Caco-2 (cell line): ENCODE measurements around the gene NFAT5. TPM values are rescaled to one million over a fixed set of nuclear protein-coding genes. Genes with fewer than 3 reads are reported as not detected.

Source experiments
- BruUV-seq: library from RNA; stranded (reverse); fragments of 400-500 nt; replicated peaks from 2 replicates; lab custom pipeline; 2021; lab: Mats Ljungman, UMichigan
- CTCF ChIA-PET: fragments of 300-600 bp; sonication (Branson Sonifier 250); formaldehyde crosslinking; loops from one replicate; lab custom pipeline; 2022; ENCODE audit warnings: antibody characterized with exemption; lab: Charles Lee
- POLR2A ChIA-PET: fragments of 300-600 bp; sonication (Branson Sonifier 250); formaldehyde crosslinking; loops from one replicate; lab custom pipeline; 2022; ENCODE audit warnings: antibody characterized with exemption; lab: Charles Lee
- DNase-seq, 2 experiments: peaks; one replicate each; pipeline versions ENCODE4 v3.0.0 to v3.0.0-alpha.2; 2020 to 2022
- H3K27me3 ChIP-seq: replicated peaks from 2 replicates; pipeline ENCODE4 v1.6.0; 2011; ENCODE audit warnings: low read length; ENCODE audit not compliant: control insufficient read depth, insufficient read depth
- H3K36me3 ChIP-seq: 2 replicates; pipeline ENCODE4 v1.5.1; 2011; ENCODE audit warnings: low read length; ENCODE audit not compliant: control insufficient read depth, insufficient read depth
- H3K4me1 ChIP-seq: fragments of 250-450 bp; sonication (Bioruptor Pico); 2 replicates; pipeline ENCODE4 v1.5.1; 2020; ENCODE audit warnings: mild to moderate bottlenecking
- H3K4me3 ChIP-seq: 2 replicates; pipeline ENCODE4 v1.5.1; 2011; ENCODE audit warnings: low read depth, mild to moderate bottlenecking, control low read depth, low read length
- H3K9me3 ChIP-seq: fragments of 250-450 bp; sonication (Bioruptor Pico); 2 replicates; pipeline ENCODE4 v1.5.1; 2020; ENCODE audit warnings: mild to moderate bottlenecking, moderate library complexity
- H3K27ac Mint-ChIP-seq: one replicate; pipeline ENCODE4 v1.8.0; 2022; ENCODE audit warnings: mixed read lengths; ENCODE audit not compliant: unreplicated experiment
- H3K27me3 Mint-ChIP-seq: one replicate; pipeline ENCODE4 v1.8.0; 2022; ENCODE audit warnings: mixed read lengths; ENCODE audit not compliant: insufficient read depth, unreplicated experiment
- H3K36me3 Mint-ChIP-seq: one replicate; pipeline ENCODE4 v1.8.0; 2022; ENCODE audit warnings: mild to moderate bottlenecking, mixed read lengths; ENCODE audit not compliant: insufficient read depth, unreplicated experiment
- H3K4me1 Mint-ChIP-seq: one replicate; pipeline ENCODE4 v1.8.0; 2022; ENCODE audit warnings: low read depth, mixed read lengths; ENCODE audit not compliant: unreplicated experiment
- H3K4me3 Mint-ChIP-seq: one replicate; pipeline ENCODE4 v1.8.0; 2022; ENCODE audit warnings: mild to moderate bottlenecking, moderate library complexity, mixed read lengths; ENCODE audit not compliant: unreplicated experiment
- H3K9me3 Mint-ChIP-seq: one replicate; pipeline ENCODE4 v1.8.0; 2022; ENCODE audit warnings: mixed read lengths; ENCODE audit not compliant: unreplicated experiment
- intact Hi-C: fragments of 100-400 bp; cut with micrococcal nuclease; formaldehyde crosslinking; loops from one replicate; pipeline ENCODE4 v1.10.0; 2022; ENCODE audit not compliant: unreplicated experiment
- total RNA-seq: library from RNA; stranded (reverse); gene quantifications from 2 replicates; pipeline ENCODE4 v1.2.3, GENCODE V29; 2022
- TF ChIP-seq, protein P1 (sequence below), 2 experiments: fragments of 200-600 bp in 1 of 2; IDR thresholded peaks; 1 replicate in 1 of 2; 2 replicates in 1 of 2; pipeline versions ENCODE4 v1.5.1 to v1.8.0; 2011 to 2022; ENCODE audit warnings: antibody characterized with exemption in 1 of 2, control low read depth in 1 of 2, inconsistent platforms in 1 of 2, low read depth in 1 of 2, low read length in 1 of 2, mild to moderate bottlenecking in 1 of 2, moderate library complexity in 1 of 2; ENCODE audit not compliant: insufficient read depth in 1 of 2, severe bottlenecking in 1 of 2, unreplicated experiment in 1 of 2

The NFAT5 gene
- total RNA-seq, 1 experiment from 2014 or later: 87.6 TPM

DNA sequence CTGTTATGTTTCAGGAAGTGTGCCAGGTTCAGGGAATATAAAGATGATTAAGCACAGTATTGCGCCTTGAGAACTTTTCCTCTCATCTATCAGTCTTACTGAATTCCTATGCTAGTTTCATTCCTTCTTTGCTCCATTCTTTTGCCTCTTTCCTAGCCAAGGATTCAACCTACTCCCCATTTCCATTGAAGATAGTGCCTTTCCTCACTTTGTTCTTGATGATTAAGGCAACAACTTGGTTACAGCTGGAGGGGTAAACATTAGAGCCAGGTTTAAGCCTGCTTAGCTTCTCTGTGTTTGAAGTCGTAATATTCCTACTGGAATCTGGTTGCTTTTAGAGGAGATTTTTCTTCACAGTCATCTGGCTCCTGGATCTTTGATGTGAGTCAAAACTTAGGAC, 85.5 kb downstream of the NFAT5 start:
- Mint-ChIP-seq H3K27me3 (no peaks in the 10 kb centered on the region), H3K36me3 (peaks cover 80% of the 10 kb centered on the region), H3K4me3 (no peak overlapping the region), H3K9me3 (no peaks in the 10 kb centered on the region), H3K4me1 (peaks cover 28% of the 10 kb centered on the region), H3K27ac (peak overlapping the region; percentile 18)
- intact Hi-C loops: no loop called here
- TF ChIP-seq, protein P1, sequence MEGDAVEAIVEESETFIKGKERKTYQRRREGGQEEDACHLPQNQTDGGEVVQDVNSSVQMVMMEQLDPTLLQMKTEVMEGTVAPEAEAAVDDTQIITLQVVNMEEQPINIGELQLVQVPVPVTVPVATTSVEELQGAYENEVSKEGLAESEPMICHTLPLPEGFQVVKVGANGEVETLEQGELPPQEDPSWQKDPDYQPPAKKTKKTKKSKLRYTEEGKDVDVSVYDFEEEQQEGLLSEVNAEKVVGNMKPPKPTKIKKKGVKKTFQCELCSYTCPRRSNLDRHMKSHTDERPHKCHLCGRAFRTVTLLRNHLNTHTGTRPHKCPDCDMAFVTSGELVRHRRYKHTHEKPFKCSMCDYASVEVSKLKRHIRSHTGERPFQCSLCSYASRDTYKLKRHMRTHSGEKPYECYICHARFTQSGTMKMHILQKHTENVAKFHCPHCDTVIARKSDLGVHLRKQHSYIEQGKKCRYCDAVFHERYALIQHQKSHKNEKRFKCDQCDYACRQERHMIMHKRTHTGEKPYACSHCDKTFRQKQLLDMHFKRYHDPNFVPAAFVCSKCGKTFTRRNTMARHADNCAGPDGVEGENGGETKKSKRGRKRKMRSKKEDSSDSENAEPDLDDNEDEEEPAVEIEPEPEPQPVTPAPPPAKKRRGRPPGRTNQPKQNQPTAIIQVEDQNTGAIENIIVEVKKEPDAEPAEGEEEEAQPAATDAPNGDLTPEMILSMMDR (IDR thresholded peaks at IDR 0.05; ENCODE audit: insufficient read depth in 1 of 2, low read depth in 1 of 2, low read length in 1 of 2, severe bottlenecking in 1 of 2, unreplicated experiment in 1 of 2): no peak
- Histone ChIP-seq H3K4me1 (peaks cover 16% of the 10 kb centered on the region), H3K27me3 (no peaks in the 10 kb centered on the region), H3K9me3 (no peaks in the 10 kb centered on the region), H3K36me3 (peaks cover 4% of the 10 kb centered on the region), H3K4me3 (no peak overlapping the region)
- POLR2A ChIA-PET: no interaction called here
- DNase-seq: no peak
- CTCF ChIA-PET: interaction anchor here (0.6 to 0.7 kb wide), 2 partner anchors 89 to 738 kb away, joined by 3 to 5 read pairs; no protein-coding TSS in a partner anchor
- no TSS peak for BruUV-seq

DNA sequence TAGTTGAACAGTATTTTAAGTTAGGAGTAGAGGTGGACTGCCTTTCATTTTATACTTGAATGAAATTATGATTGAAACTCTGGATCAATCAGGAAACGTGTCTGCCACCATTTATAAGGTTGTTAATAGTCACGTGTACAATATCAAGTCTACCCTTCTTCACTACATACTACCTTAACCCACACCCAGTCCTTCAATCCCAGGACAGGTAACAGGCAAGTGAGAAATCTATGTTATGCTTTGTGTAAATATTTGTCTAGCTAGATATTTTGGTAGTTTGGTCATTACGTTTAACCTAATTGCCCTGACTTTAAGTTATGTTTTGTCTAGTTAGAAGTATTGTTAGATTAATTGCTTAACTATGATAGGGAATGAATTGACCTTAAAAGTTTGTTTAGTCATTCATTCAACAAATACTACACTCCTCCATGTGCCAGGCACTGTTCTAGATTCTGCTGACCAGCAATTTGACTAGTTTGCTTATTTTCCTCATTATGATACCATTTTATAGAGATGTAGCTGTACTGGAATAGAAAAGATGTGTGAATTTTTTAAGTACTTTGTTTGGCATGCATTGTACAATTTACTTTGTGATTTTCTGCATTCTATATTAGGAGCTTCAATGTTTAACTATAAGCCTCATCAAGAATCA, 88.6 kb downstream of the NFAT5 start:
- no peaks in the 10 kb centered on the region for H3K27me3 Mint-ChIP-seq
- no peak for DNase-seq
- Histone ChIP-seq H3K4me3 (no peak overlapping the region), H3K4me1 (peaks cover 16% of the 10 kb centered on the region), H3K36me3 (no peaks in the 10 kb centered on the region; the same call in 1 of the 2 replicates), H3K9me3 (no peaks in the 10 kb centered on the region), H3K27me3 (no peaks in the 10 kb centered on the region)
- no peaks in the 10 kb centered on the region for H3K9me3 Mint-ChIP-seq
- CTCF ChIA-PET: no interaction called here
- peaks cover 84% of the 10 kb centered on the region for H3K36me3 Mint-ChIP-seq
- H3K4me3 Mint-ChIP-seq: no peak overlapping the region
- BruUV-seq: no TSS peak
- no peak overlapping the region for H3K27ac Mint-ChIP-seq
- TF ChIP-seq, protein P1 (IDR thresholded peaks at IDR 0.05; ENCODE audit: insufficient read depth in 1 of 2, low read depth in 1 of 2, low read length in 1 of 2, severe bottlenecking in 1 of 2, unreplicated experiment in 1 of 2): no peak
- POLR2A ChIA-PET: interaction anchor here (0.6 to 0.7 kb wide), 2 partner anchors 202 to 1848 kb away, joined by 3 to 7 read pairs; partner anchors contain the start of genes RANBP10 and TSNAXIP1
- H3K4me1 Mint-ChIP-seq: peaks cover 26% of the 10 kb centered on the region
- intact Hi-C loops: loop anchor here (1.0 kb wide), 1 partner anchor 35 kb away; no protein-coding TSS in a partner anchor

DNA sequence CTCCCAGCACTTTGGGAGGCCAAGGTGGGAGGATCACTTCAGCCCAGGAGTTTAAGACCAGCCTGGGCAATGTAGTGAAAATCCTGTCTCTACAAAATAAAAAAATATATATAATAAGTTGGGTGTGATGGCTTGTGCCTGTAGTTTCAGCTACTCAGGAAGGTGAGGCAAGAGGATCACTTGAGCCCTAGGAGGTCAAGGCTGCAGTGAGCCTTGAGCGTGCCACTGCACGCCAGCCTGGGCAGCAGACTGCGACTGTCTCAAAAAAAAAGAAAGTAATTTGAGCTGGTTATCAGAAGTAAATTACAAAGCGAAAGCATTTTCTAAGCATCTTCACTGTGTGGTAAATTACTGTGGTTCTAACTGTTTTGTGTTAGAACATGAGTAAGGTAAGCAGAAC, 94.4 kb downstream of the NFAT5 start:
- Mint-ChIP-seq H3K36me3 (peaks cover 92% of the 10 kb centered on the region), H3K4me3 (no peak overlapping the region), H3K9me3 (no peaks in the 10 kb centered on the region), H3K27ac (no peak overlapping the region), H3K4me1 (no peaks in the 10 kb centered on the region), H3K27me3 (no peaks in the 10 kb centered on the region)
- H3K4me1 ChIP-seq: no peaks in the 10 kb centered on the region
- peaks cover 5% of the 10 kb centered on the region for H3K36me3 ChIP-seq
- no TSS peak for BruUV-seq
- intact Hi-C loops: no loop called here
- TF ChIP-seq, protein P1 (IDR thresholded peaks at IDR 0.05; ENCODE audit: insufficient read depth in 1 of 2, low read depth in 1 of 2, low read length in 1 of 2, severe bottlenecking in 1 of 2, unreplicated experiment in 1 of 2): no peak
- ChIA-PET CTCF (no interaction called here), POLR2A (no interaction called here)
- no peaks in the 10 kb centered on the region for H3K27me3 ChIP-seq
- H3K9me3 ChIP-seq: no peaks in the 10 kb centered on the region
- DNase-seq: no peak
- no peak overlapping the region for H3K4me3 ChIP-seq
